Measurements from ENCODE around the gene GRPEL1. TPM values are rescaled to one million over a fixed set of nuclear protein-coding genes. Genes with fewer than 3 reads are reported as not detected.
A peak's percentile ranks its signal among the peaks of the same experiment; 100 is the strongest.

GRPEL1 gene
- total RNA-seq, 1 experiment from 2014 or later, result 46.6 TPM

GRCh38 chr4:7066006-7066405 lies 1.9 kb downstream of the GRPEL1 start:
- ChIA-PET CTCF (no interaction called here), POLR2A (no interaction called here)
- ATAC-seq (no peak), DNase-seq (ENCODE audit: low read depth, low spot score) (no peak)
- Histone ChIP-seq H3K4me3 (ENCODE audit: low read depth in 2 of 2, low read length in 2 of 2) (peak overlapping the region in 1 of 2 experiments; percentile 84; a peak in 1 of 4 replicates), H3K27ac (ENCODE audit: low read length) (no peak overlapping the region; the same call in 1 of the 2 replicates), H3K36me3 (ENCODE audit: control insufficient read depth, insufficient read depth, low read length) (peaks cover 5% of the 10 kb centered on the region), H3K9me3 (ENCODE audit: control insufficient read depth, insufficient read depth, low read depth, low read length) (no peaks in the 10 kb centered on the region), H3K27me3 (ENCODE audit: control insufficient read depth, insufficient read depth, low read length) (no peaks in the 10 kb centered on the region), H3K4me1 (ENCODE audit: control insufficient read depth, insufficient read depth, low read length) (peaks cover 10% of the 10 kb centered on the region)
- intact Hi-C loops (cut with micrococcal nuclease; ENCODE audit: unreplicated experiment), result no loop called here
- in situ Hi-C loops (cut with HindIII; ENCODE audit: low pct_unique_long_range_greater_than_20kb, low sequenced_read_pairs), result no loop called here
- no TSS peak for BruUV-seq (replicated peaks)
- no peak for TF ChIP-seq CTCF (IDR thresholded peaks at IDR 0.05)
- no peak for TF ChIP-seq TCF7L2 (IDR thresholded peaks at IDR 0.05; ENCODE audit: low read depth, low read length)
- TF ChIP-seq SIN3A (IDR thresholded peaks at IDR 0.05; ENCODE audit: borderline replicate concordance, insufficient read depth, low read depth, low read length), result no peak
- no peak for TF ChIP-seq POLR2AphosphoS5 (IDR thresholded peaks at IDR 0.05; ENCODE audit: low read depth, low read length)
- no peak for TF ChIP-seq REST (IDR thresholded peaks at IDR 0.05; ENCODE audit: insufficient read depth in 1 of 2, low read depth in 2 of 2, low read length in 1 of 2)

- no TSS peak for BruUV-seq (replicated peaks)
- TF ChIP-seq TCF7L2 (IDR thresholded peaks at IDR 0.05; ENCODE audit: low read depth, low read length) (no peak), POLR2AphosphoS5 (IDR thresholded peaks at IDR 0.05; ENCODE audit: low read depth, low read length) (no peak), CTCF (IDR thresholded peaks at IDR 0.05) (no peak), SIN3A (IDR thresholded peaks at IDR 0.05; ENCODE audit: borderline replicate concordance, insufficient read depth, low read depth, low read length) (no peak), REST (IDR thresholded peaks at IDR 0.05; ENCODE audit: insufficient read depth in 1 of 2, low read depth in 2 of 2, low read length in 1 of 2) (no peak)
- Histone ChIP-seq H3K4me3 (ENCODE audit: low read depth in 2 of 2, low read length in 2 of 2) (no peak overlapping the region), H3K9me3 (ENCODE audit: control insufficient read depth, insufficient read depth, low read depth, low read length) (no peaks in the 10 kb centered on the region), H3K27me3 (ENCODE audit: control insufficient read depth, insufficient read depth, low read length) (no peaks in the 10 kb centered on the region), H3K36me3 (ENCODE audit: control insufficient read depth, insufficient read depth, low read length) (peaks cover 11% of the 10 kb centered on the region), H3K27ac (ENCODE audit: low read length) (no peak overlapping the region), H3K4me1 (ENCODE audit: control insufficient read depth, insufficient read depth, low read length) (peaks cover 10% of the 10 kb centered on the region)
- in situ Hi-C loops (cut with HindIII; ENCODE audit: low pct_unique_long_range_greater_than_20kb, low sequenced_read_pairs) (no loop called here), intact Hi-C loops (cut with micrococcal nuclease; ENCODE audit: unreplicated experiment) (no loop called here)
- ChIA-PET POLR2A (no interaction called here), CTCF (no interaction called here)
- ATAC-seq (no peak), DNase-seq (ENCODE audit: low read depth, low spot score) (no peak)
Observed at GRCh38 chr4:7063362-7063761, 4.5 kb downstream of the GRPEL1 start.
